Measurements from ENCODE around the gene DENND1C.

- TF ChIP-seq POLR2A (IDR thresholded peaks at IDR 0.05) (no peak), CTCF (IDR thresholded peaks at IDR 0.05) (no peak)
Observed at GRCh38 chr19:6465663-6466062, 15.9 kb downstream of the DENND1C start.
